ENCODE results near the gene TCF4.

Gene TCF4

DNA sequence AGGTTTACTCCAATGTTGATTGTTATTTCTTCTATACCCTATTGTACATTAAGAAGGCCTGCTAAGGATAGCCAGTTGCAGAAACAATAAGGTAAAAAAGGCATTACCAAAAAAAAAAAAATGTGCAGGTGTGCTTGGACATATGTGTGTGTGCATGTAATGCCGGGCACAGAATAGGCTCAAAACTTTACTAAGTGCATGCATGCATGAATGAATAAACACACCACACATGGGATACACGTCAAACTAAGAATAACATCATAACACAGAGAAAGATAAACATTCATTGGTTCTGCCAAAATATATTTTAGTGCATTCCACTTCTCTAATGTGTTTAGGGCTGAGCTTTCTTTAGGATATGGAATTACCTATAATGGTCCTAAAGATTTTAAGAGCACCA is 298.2 kb downstream of the TCF4 start:
- Histone ChIP-seq H3K27me3 (ENCODE audit: control insufficient read depth in 1 of 2, insufficient read depth in 2 of 2, low read length in 2 of 2) (no peaks in the 10 kb centered on the region), H3K27ac (ENCODE audit: low read depth, low read length) (no peak overlapping the region), H3K4me1 (ENCODE audit: insufficient read depth, low read length) (peaks cover 45% of the 10 kb centered on the region), H3K9me3 (ENCODE audit: low read length) (no peaks in the 10 kb centered on the region), H3K9ac (ENCODE audit: low read length) (no peak overlapping the region), H3K4me3 (ENCODE audit: low read depth in 1 of 2, low read length in 2 of 2) (no peak overlapping the region), H3K36me3 (ENCODE audit: insufficient read depth, low read length) (no peaks in the 10 kb centered on the region)

DNA sequence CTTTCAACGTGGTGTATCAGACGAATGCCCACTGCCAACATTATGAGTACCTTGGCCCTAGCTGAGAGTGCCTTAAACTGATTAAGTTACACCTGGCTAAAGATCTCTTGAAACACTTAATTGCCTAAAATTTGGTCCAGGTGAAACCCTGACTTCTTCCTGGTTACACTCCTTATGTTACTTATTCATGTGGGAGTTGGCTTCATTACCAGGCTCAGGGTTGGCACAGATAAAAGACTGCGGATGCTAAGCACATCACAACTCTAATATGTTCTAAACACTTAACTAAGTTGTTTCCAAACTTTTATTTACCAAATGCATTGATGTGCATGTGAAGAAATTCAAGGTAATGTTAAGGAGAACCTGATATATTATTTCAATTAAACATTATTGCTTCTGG is 298.9 kb downstream of the TCF4 start:
- Histone ChIP-seq H3K36me3 (ENCODE audit: insufficient read depth, low read length) (no peaks in the 10 kb centered on the region), H3K4me1 (ENCODE audit: insufficient read depth, low read length) (peaks cover 45% of the 10 kb centered on the region)

DNA sequence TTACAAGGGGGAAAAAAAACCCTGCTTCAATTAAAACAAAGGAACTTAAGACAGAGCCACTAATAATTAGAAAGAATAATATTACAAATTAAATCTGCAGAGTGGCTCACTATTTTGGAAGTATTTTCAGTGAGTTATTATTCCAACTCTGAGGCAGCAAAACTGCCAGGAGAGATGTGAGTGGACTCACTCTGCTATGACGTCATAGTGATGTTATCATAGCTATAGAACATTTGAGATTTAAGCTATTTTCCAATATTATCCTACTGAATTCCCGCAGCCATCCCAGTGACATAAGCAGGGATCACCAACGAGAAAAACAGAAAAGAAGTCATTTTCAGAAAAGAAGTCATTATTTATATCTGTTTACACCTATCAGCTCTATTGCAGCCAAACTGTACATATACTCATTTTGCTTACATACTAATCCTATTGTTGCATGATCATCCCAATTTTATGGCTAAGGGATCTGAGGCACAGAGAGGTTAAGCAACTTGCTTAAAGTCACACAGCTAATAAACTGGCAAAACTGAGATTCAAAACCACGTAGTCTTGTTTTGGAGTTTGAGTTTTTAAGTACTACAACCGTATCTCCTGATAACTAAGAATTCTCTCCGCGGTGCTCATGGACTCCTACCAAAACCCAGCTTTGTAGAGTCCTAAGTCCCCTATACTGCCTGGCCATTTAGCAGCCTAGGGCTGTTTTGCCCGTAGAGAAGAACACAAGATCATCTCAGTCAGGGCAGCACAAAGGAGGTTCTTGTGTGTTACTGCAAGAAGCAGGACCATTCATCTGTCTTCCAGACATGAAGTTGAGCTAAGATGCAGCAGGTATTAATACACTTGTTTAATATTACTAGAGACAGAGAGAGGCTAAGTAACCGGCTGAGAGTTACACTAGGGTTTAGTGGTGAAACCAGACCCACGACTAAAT is 299.8 kb downstream of the TCF4 start:
- H3K4me1 ChIP-seq (ENCODE audit: insufficient read depth, low read length) = peaks cover 41% of the 10 kb centered on the region
- no peak overlapping the region for H3K4me3 ChIP-seq (ENCODE audit: low read depth in 1 of 2, low read length in 2 of 2)
- H3K9ac ChIP-seq (ENCODE audit: low read length) = no peak overlapping the region
- H3K27me3 ChIP-seq (ENCODE audit: control insufficient read depth in 1 of 2, insufficient read depth in 2 of 2, low read length in 2 of 2) = no peaks in the 10 kb centered on the region
- H3K36me3 ChIP-seq (ENCODE audit: insufficient read depth, low read length) = no peaks in the 10 kb centered on the region
- H3K9me3 ChIP-seq (ENCODE audit: low read length) = no peaks in the 10 kb centered on the region
- no peak overlapping the region for H3K27ac ChIP-seq (ENCODE audit: low read depth, low read length)

More for the DNA sequence above, 298.9 kb downstream of the TCF4 start:
- Histone ChIP-seq H3K27ac (ENCODE audit: low read depth, low read length) (no peak overlapping the region), H3K9me3 (ENCODE audit: low read length) (no peaks in the 10 kb centered on the region), H3K27me3 (ENCODE audit: control insufficient read depth in 1 of 2, insufficient read depth in 2 of 2, low read length in 2 of 2) (no peaks in the 10 kb centered on the region), H3K9ac (ENCODE audit: low read length) (no peak overlapping the region), H3K4me3 (ENCODE audit: low read depth in 1 of 2, low read length in 2 of 2) (no peak overlapping the region)

DNA sequence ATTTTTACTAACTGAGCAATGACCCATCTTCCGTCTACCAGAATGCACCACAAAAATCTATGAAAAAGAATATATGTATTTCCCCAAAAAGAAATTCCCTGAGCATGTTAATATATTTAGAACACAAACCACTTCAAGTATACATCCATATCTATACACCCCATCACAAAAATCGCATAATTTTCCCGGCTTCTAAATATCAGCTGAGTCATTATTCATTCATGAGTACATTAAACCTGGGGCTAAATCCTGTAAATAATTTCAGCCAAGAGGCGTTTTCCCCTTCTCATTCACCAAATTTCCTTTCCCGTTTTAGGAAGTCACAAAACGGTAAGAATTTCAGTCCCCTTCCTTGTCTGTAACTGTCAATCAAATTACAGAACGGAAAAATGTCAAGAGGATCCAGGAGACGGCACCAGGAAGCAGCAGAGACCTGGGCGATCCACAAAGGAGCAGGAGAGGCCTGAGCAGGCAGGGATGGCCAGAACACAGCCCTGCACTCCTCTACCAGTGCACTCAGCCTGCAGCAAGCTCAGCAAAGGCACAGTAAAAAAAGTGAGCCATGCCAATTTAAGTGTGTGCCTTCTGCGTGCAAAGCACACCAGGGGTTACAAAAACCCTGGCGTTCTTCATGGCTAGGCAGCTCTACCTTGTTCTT is 300.7 kb downstream of the TCF4 start:
- Histone ChIP-seq H3K9ac (ENCODE audit: low read length) (no peak overlapping the region), H3K4me1 (ENCODE audit: insufficient read depth, low read length) (peaks cover 40% of the 10 kb centered on the region), H3K36me3 (ENCODE audit: insufficient read depth, low read length) (no peaks in the 10 kb centered on the region), H3K4me3 (ENCODE audit: low read depth in 1 of 2, low read length in 2 of 2) (no peak overlapping the region), H3K9me3 (ENCODE audit: low read length) (no peaks in the 10 kb centered on the region), H3K27ac (ENCODE audit: low read depth, low read length) (no peak overlapping the region), H3K27me3 (ENCODE audit: control insufficient read depth in 1 of 2, insufficient read depth in 2 of 2, low read length in 2 of 2) (no peaks in the 10 kb centered on the region)

DNA sequence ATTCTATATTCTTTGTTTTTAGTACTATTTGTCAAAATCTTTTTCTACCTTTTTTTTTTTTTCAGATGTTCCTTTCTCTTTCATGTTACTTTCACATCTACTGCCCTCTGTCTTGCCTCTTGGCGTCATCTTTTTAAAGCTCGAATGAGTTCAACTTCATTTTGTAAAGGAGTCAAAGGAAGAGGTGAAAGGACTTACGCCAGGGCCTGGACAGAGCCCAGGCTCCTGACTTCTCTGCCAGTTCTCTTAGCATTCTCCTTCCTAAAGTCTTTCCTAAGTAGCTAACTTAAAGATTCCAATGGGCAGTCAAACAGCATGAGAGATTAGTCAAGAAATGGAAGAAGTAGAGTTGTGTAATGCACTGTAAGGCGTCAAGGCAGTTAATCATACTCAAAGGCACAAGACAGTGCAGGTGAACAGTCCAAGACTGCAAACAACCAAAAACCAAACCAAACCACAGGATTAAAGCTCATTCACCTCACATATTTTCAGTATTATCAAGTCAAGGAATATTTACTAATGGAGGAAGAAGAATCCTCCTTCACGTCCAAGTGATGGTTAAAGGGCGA is 301.7 kb downstream of the TCF4 start:
- peaks cover 40% of the 10 kb centered on the region for H3K4me1 ChIP-seq (ENCODE audit: insufficient read depth, low read length)
- H3K27me3 ChIP-seq (ENCODE audit: control insufficient read depth in 1 of 2, insufficient read depth in 2 of 2, low read length in 2 of 2) = no peaks in the 10 kb centered on the region
- H3K9me3 ChIP-seq (ENCODE audit: low read length) = no peaks in the 10 kb centered on the region
- H3K9ac ChIP-seq (ENCODE audit: low read length) = no peak overlapping the region
- no peak overlapping the region for H3K4me3 ChIP-seq (ENCODE audit: low read depth in 1 of 2, low read length in 2 of 2)
- no peaks in the 10 kb centered on the region for H3K36me3 ChIP-seq (ENCODE audit: insufficient read depth, low read length)
- H3K27ac ChIP-seq (ENCODE audit: low read depth, low read length) = no peak overlapping the region

DNA sequence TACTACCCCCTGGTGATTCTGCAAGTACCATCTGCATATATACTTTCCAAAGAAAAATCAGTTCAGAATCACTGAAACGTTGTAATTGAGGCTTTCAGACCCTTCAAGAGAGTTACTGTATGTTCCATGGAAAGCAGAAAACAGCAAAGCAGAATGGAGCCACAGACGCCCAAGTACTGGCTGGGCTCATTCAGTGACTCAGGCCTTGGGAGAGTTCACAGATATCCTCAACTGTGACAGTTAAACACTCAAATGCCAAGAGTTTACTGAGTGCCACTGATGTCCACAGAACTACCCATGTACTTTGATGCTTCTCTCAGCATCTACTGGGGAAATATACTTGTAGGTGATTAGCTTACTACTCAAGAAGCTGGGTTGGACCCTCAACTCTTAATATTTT is 303.4 kb downstream of the TCF4 start:
- peaks cover 32% of the 10 kb centered on the region for H3K4me1 ChIP-seq (ENCODE audit: insufficient read depth, low read length)
- H3K27me3 ChIP-seq (ENCODE audit: control insufficient read depth in 1 of 2, insufficient read depth in 2 of 2, low read length in 2 of 2) = no peaks in the 10 kb centered on the region
- H3K9ac ChIP-seq (ENCODE audit: low read length) = no peak overlapping the region
- no peak overlapping the region for H3K4me3 ChIP-seq (ENCODE audit: low read depth in 1 of 2, low read length in 2 of 2)
- H3K27ac ChIP-seq (ENCODE audit: low read depth, low read length) = no peak overlapping the region
- H3K36me3 ChIP-seq (ENCODE audit: insufficient read depth, low read length) = no peaks in the 10 kb centered on the region
- no peaks in the 10 kb centered on the region for H3K9me3 ChIP-seq (ENCODE audit: low read length)

DNA sequence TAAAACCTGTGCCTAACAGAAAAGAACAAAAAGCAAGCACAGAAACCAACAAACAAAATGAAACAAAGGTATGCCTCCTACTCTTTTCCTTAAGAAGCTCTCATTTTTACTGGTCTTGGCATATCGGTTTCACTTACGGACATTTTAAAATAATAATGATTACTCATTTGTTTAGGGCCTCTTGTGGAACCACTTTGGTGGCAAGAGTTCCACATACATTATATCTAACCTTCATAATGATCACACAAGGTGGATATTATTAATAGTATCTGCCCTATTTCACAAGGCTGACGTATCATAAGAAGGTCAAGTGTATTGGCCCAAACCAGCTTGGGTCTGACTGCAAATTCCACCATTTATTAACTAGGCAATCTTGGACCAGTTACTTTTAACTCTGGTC is 304.7 kb downstream of the TCF4 start:
- Histone ChIP-seq H3K27me3 (ENCODE audit: control insufficient read depth in 1 of 2, insufficient read depth in 2 of 2, low read length in 2 of 2) (no peaks in the 10 kb centered on the region), H3K9ac (ENCODE audit: low read length) (no peak overlapping the region), H3K9me3 (ENCODE audit: low read length) (no peaks in the 10 kb centered on the region), H3K36me3 (ENCODE audit: insufficient read depth, low read length) (no peaks in the 10 kb centered on the region), H3K27ac (ENCODE audit: low read depth, low read length) (no peak overlapping the region), H3K4me3 (ENCODE audit: low read depth in 1 of 2, low read length in 2 of 2) (no peak overlapping the region), H3K4me1 (ENCODE audit: insufficient read depth, low read length) (peaks cover 19% of the 10 kb centered on the region)

DNA sequence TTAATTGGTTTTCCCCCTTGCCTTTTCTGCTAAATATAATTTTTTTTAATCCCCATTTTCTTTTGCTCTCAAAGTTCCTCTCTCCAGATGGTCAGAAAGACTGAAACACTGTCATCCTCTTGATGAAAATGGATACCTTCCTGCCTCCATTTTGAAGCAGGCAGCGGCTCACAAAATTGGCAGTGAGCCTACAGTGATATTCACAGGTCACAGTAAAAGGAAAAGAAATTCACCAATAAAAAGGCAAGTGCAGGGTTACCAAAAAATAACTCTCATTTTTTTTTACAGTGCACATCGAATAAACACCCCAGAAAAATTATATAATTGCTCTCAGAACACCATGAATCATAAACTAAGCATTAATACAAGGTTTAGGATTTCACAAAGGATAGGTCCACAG is 307.5 kb downstream of the TCF4 start:
- peaks cover 3% of the 10 kb centered on the region for H3K36me3 ChIP-seq (ENCODE audit: insufficient read depth, low read length)
- no peaks in the 10 kb centered on the region for H3K27me3 ChIP-seq (ENCODE audit: control insufficient read depth in 1 of 2, insufficient read depth in 2 of 2, low read length in 2 of 2)
- H3K4me1 ChIP-seq (ENCODE audit: insufficient read depth, low read length) = peaks cover 6% of the 10 kb centered on the region
- H3K9ac ChIP-seq (ENCODE audit: low read length) = no peak overlapping the region
- no peak overlapping the region for H3K27ac ChIP-seq (ENCODE audit: low read depth, low read length)
- H3K9me3 ChIP-seq (ENCODE audit: low read length) = no peaks in the 10 kb centered on the region
- no peak overlapping the region for H3K4me3 ChIP-seq (ENCODE audit: low read depth in 1 of 2, low read length in 2 of 2)

DNA sequence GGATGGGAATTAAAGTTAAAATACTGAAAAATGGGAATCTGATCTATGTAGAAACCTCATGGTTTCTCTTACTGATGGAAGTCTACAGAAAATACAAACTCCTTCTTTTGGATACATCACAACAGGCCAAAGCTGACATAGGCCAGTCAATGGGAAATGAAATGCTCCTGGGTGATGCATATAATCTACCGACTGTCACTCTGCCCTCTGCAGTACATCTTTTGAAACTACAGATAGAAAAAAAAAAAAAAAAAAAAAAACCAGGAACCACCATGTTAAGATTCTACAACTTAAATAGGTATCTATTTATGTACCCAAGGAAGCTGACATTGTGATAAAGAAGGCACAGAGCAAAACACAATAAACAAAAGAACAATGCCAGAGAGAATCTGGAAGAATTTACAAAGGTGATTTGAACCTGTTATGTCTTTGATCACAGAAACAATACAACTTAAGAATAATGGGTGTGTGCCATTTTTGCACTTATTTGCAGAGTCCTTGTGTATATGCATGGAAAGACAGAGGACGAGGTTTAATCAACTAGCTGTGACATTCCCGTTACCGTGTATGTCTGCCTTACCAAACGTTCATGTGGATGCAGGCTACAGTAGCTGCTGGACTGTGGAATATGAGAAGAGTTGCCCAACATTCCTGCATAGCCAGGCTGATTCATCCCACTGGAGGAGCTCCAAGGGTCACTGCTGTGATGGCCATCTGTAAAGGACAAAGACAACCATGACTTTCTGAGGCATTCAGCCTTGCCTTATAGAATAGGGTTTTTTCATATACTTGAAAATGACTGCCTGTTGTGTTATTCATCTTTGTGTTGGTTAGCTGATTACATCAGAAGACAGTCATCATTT is 312.7 kb downstream of the TCF4 start:
- H3K4me3 ChIP-seq (ENCODE audit: low read depth in 1 of 2, low read length in 2 of 2) = no peak overlapping the region
- peaks cover 19% of the 10 kb centered on the region for H3K36me3 ChIP-seq (ENCODE audit: insufficient read depth, low read length)
- no peaks in the 10 kb centered on the region for H3K9me3 ChIP-seq (ENCODE audit: low read length)
- H3K9ac ChIP-seq (ENCODE audit: low read length) = no peak overlapping the region
- peaks cover 4% of the 10 kb centered on the region for H3K4me1 ChIP-seq (ENCODE audit: insufficient read depth, low read length)
- no peaks in the 10 kb centered on the region for H3K27me3 ChIP-seq (ENCODE audit: control insufficient read depth in 1 of 2, insufficient read depth in 2 of 2, low read length in 2 of 2)
- no peak overlapping the region for H3K27ac ChIP-seq (ENCODE audit: low read depth, low read length)

DNA sequence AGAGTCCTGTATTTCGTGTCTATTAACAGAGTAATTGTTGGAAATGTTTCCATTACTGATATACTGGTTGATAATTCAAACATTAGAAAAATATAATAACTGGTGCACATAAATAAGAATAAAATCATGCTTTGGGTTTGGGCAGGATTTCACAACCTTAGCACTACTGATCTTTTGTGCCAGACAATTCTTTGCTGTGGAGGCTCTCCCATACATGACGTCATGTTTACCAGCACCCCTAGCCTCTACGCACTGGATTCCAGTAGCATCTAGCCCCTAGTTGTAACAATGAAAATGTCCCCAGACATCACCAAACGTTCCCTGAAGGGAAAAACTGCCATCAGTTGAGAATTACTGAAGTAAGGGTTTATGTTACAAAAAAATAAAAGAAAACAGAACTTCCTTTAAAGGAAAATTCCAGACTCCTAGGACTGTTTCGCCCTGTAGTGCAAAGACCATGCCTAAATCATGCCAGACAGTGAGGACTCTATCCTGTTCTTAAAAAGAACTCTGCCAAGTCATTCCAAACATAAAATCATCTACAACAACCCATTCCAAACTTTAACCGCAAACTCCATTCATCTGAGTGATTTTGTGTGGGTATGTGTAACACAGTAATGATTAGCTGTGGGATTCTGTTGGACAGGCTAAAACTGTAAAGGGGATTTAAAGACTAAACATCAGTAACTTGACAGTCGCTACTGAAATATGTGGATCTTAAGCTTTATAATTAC is 315.3 kb downstream of the TCF4 start:
- Histone ChIP-seq H3K9me3 (ENCODE audit: low read length) (no peaks in the 10 kb centered on the region), H3K36me3 (ENCODE audit: insufficient read depth, low read length) (peaks cover 36% of the 10 kb centered on the region), H3K27ac (ENCODE audit: low read depth, low read length) (no peak overlapping the region), H3K9ac (ENCODE audit: low read length) (no peak overlapping the region), H3K4me3 (ENCODE audit: low read depth in 1 of 2, low read length in 2 of 2) (no peak overlapping the region), H3K4me1 (ENCODE audit: insufficient read depth, low read length) (peaks cover 4% of the 10 kb centered on the region), H3K27me3 (ENCODE audit: control insufficient read depth in 1 of 2, insufficient read depth in 2 of 2, low read length in 2 of 2) (no peaks in the 10 kb centered on the region)

Measured in muscle layer of colon (tissue), 2 donors.